ENCODE results near the gene NOTCH1.

DNA sequence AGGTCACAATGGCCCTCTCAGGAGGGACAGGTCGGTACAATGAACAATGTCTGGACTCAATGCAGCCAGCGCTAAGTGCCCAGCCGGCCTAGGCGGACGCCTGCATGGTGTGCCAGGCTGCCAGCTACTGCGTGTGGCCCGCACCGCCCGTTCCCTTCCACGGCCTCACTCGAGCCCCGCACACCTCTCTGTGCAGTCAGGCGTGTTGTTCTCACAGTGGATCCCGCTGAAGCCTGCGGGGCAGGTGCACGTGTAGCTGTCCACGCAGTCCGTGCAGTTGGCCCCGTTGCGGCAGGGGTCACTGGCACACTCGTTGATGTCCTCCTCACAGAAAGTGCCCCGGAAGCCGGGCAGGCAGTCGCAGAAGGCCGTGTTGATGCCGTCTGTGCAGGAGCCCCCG is 36.3 kb downstream of the NOTCH1 start:
- TF ChIP-seq, protein P1, sequence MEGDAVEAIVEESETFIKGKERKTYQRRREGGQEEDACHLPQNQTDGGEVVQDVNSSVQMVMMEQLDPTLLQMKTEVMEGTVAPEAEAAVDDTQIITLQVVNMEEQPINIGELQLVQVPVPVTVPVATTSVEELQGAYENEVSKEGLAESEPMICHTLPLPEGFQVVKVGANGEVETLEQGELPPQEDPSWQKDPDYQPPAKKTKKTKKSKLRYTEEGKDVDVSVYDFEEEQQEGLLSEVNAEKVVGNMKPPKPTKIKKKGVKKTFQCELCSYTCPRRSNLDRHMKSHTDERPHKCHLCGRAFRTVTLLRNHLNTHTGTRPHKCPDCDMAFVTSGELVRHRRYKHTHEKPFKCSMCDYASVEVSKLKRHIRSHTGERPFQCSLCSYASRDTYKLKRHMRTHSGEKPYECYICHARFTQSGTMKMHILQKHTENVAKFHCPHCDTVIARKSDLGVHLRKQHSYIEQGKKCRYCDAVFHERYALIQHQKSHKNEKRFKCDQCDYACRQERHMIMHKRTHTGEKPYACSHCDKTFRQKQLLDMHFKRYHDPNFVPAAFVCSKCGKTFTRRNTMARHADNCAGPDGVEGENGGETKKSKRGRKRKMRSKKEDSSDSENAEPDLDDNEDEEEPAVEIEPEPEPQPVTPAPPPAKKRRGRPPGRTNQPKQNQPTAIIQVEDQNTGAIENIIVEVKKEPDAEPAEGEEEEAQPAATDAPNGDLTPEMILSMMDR (IDR thresholded peaks at IDR 0.05) = no peak
- no peak for TF ChIP-seq POLR2A (IDR thresholded peaks at IDR 0.05)

All from Peyer's patch (tissue), 4 donors.